SK-N-SH (cell line): Measurements from ENCODE around the gene CIB4. TPM values are rescaled to one million over a fixed set of nuclear protein-coding genes. Genes with fewer than 3 reads are reported as not detected.
"Not testable (repeated sequence)": the region's sequence is repeated elsewhere in the genome, so short reads cannot be mapped to it uniquely, and the experiment has no call there.

Experiments used
- CTCF ChIA-PET: fragments of 300-600, 350-600 bp; formaldehyde crosslinking; extraction: SDS; loops from one replicate; lab custom pipeline; 2021; lab: Yijun Ruan, JAX
- POLR2A ChIA-PET: fragments of 350-600 bp; sonication (Branson Sonifier 250); formaldehyde crosslinking; extraction: SDS; loops from one replicate; lab custom pipeline; 2020; ENCODE audit warnings: antibody characterized with exemption, inconsistent platforms; lab: Yijun Ruan, JAX
- DNase-seq: peaks from one replicate; pipeline ENCODE4 v3.0.0; 2012
- H2AFZ ChIP-seq: fragments of 200-600 bp; sonication (generic); 2 replicates; pipeline ENCODE4 v1.8.1; 2016; ENCODE audit warnings: antibody characterized with exemption, mild to moderate bottlenecking, low read depth
- H3F3A ChIP-seq: fragments of 200-600 bp; sonication (generic); replicated peaks from 2 replicates; pipeline ENCODE3; 2016; ENCODE audit warnings: antibody characterized with exemption, mild to moderate bottlenecking; ENCODE audit not compliant: insufficient read depth
- H3K27ac ChIP-seq, 2 experiments: fragments of 200-500 bp in 1 of 2; fragments of 200-600 bp in 1 of 2; sonication (Bioruptor generic) in 1 of 2; sonication (generic), shearing (Covaris generic) in 1 of 2; 2 replicates each; pipeline versions ENCODE4 v1.5.1 to v1.6.1; 2014 to 2016; ENCODE audit warnings: low read depth in 2 of 2, inconsistent platforms in 1 of 2, low read length in 1 of 2, mild to moderate bottlenecking in 1 of 2, mixed read lengths in 1 of 2
- H3K27me3 ChIP-seq: fragments of 200-600 bp; sonication (generic), shearing (Covaris generic); 2 replicates; pipeline ENCODE4 v1.6.1; 2016; ENCODE audit warnings: mixed run types; ENCODE audit not compliant: insufficient read depth
- H3K36me3 ChIP-seq, 2 experiments: fragments of 200-500 bp in 1 of 2; fragments of 200-600 bp in 1 of 2; sonication (Bioruptor generic) in 1 of 2; sonication (generic) in 1 of 2; replicated peaks in 1 of 2; 2 replicates each; pipeline versions ENCODE3 to v1.5.1; 2014 to 2016; ENCODE audit warnings: low read length in 1 of 2, mild to moderate bottlenecking in 1 of 2; ENCODE audit not compliant: insufficient read depth in 2 of 2, control insufficient read depth in 1 of 2
- H3K4me1 ChIP-seq, 2 experiments: fragments of 200-500 bp in 1 of 2; fragments of 200-600 bp in 1 of 2; sonication (Bioruptor generic) in 1 of 2; sonication (generic), shearing (Covaris generic) in 1 of 2; 2 replicates each; pipeline versions ENCODE4 v1.5.1 to v1.6.1; 2014 to 2016; ENCODE audit warnings: low read depth in 1 of 2, low read length in 1 of 2, mixed run types in 1 of 2; ENCODE audit not compliant: insufficient read depth in 2 of 2, control insufficient read depth in 1 of 2
- H3K4me2 ChIP-seq: fragments of 200-600 bp; sonication (generic), shearing (Covaris generic); 2 replicates; pipeline ENCODE4 v1.6.1; 2017; ENCODE audit warnings: mixed run types
- H3K4me3 ChIP-seq, 2 experiments: fragments of 200-500 bp in 1 of 2; fragments of 200-600 bp in 1 of 2; sonication (Bioruptor generic) in 1 of 2; sonication (generic), shearing (Covaris generic) in 1 of 2; 2 replicates each; pipeline versions ENCODE4 v1.5.1 to v1.8.1; 2014 to 2016; ENCODE audit warnings: low read depth in 2 of 2, inconsistent platforms in 1 of 2, low read length in 1 of 2, mild to moderate bottlenecking in 1 of 2, mixed read lengths in 1 of 2, moderate library complexity in 1 of 2
- H3K79me2 ChIP-seq: fragments of 200-600 bp; sonication (generic); 2 replicates; pipeline ENCODE4 v1.8.1; 2017; ENCODE audit warnings: mild to moderate bottlenecking; ENCODE audit not compliant: insufficient read depth
- H3K9ac ChIP-seq: fragments of 200-600 bp; sonication (generic); 2 replicates; pipeline ENCODE4 v1.6.1; 2017; ENCODE audit warnings: mixed run types
- H3K9me2 ChIP-seq: fragments of 200-600 bp; sonication (generic); 2 replicates; pipeline ENCODE4 v1.6.1; 2017; ENCODE audit warnings: mixed run types
- H3K9me3 ChIP-seq: fragments of 200-600 bp; sonication (generic); 2 replicates; pipeline ENCODE4 v1.6.1; 2017; ENCODE audit warnings: mixed run types, mild to moderate bottlenecking, moderate library complexity
- H4K20me1 ChIP-seq: fragments of 200-600 bp; sonication (generic); 2 replicates; pipeline ENCODE4 v1.6.1; 2017; ENCODE audit warnings: mild to moderate bottlenecking, mixed run types; ENCODE audit not compliant: insufficient read depth
- CHD2 ChIP-seq: fragments of 150-350 bp; IDR thresholded peaks from 2 replicates; pipeline ENCODE4 v1.6.1; 2018; ENCODE audit warnings: low read length; ENCODE audit not compliant: partially characterized antibody
- FOSL2 ChIP-seq: IDR thresholded peaks from 2 replicates; pipeline ENCODE4 v1.4.0; 2012; ENCODE audit warnings: low read depth, mild to moderate bottlenecking, moderate library complexity, borderline replicate concordance
- FOXJ3 ChIP-seq: sonication (generic); formaldehyde crosslinking; IDR thresholded peaks from 2 replicates; pipeline ENCODE4 v1.5.1; 2020; ENCODE audit warnings: mild to moderate bottlenecking, missing genetic modification reagents
- FOXM1 ChIP-seq: IDR thresholded peaks from 2 replicates; pipeline ENCODE4 v1.4.0; 2012; ENCODE audit warnings: low read depth, mild to moderate bottlenecking
- GABPA ChIP-seq: IDR thresholded peaks from 2 replicates; pipeline ENCODE4 v1.4.0; 2012; ENCODE audit warnings: low read depth, mild to moderate bottlenecking
- MEF2A ChIP-seq: IDR thresholded peaks from 2 replicates; pipeline ENCODE4 v1.4.0; 2012; ENCODE audit warnings: low read depth, borderline replicate concordance
- NRF1 ChIP-seq: IDR thresholded peaks from 2 replicates; pipeline ENCODE4 v1.6.1; 2012; ENCODE audit warnings: low read depth, mild to moderate bottlenecking, low read length
- POLR2AphosphoS5 ChIP-seq: IDR thresholded peaks from 2 replicates; pipeline ENCODE4 v1.6.1; 2012; ENCODE audit warnings: low read depth, low read length
- RAD21 ChIP-seq: IDR thresholded peaks from 2 replicates; pipeline ENCODE4 v1.6.1; 2012; ENCODE audit warnings: mild to moderate bottlenecking, low read length
- REST ChIP-seq: IDR thresholded peaks from 2 replicates; pipeline ENCODE4 v1.6.1; 2012; ENCODE audit warnings: mild to moderate bottlenecking, low read depth, low read length, moderate library complexity
- RXRA ChIP-seq: IDR thresholded peaks from 2 replicates; pipeline ENCODE4 v1.4.0; 2012; ENCODE audit warnings: low read depth, mild to moderate bottlenecking, borderline replicate concordance
- SMC3 ChIP-seq: IDR thresholded peaks from 2 replicates; pipeline ENCODE4 v1.6.1; 2012; ENCODE audit warnings: low read depth, low read length, improper control_type of control experiment
- TAF1 ChIP-seq: IDR thresholded peaks from 2 replicates; pipeline ENCODE4 v1.6.1; 2012; ENCODE audit warnings: low read depth, mild to moderate bottlenecking, low read length, moderate library complexity, borderline replicate concordance
- TCF12 ChIP-seq: IDR thresholded peaks from 2 replicates; pipeline ENCODE4 v1.4.0; 2012
- TEAD4 ChIP-seq: IDR thresholded peaks from 2 replicates; pipeline ENCODE4 v1.4.0; 2012; ENCODE audit warnings: mild to moderate bottlenecking, borderline replicate concordance; ENCODE audit not compliant: insufficient read depth
- USF1 ChIP-seq: IDR thresholded peaks from 2 replicates; pipeline ENCODE4 v1.4.0; 2012; ENCODE audit warnings: low read depth, borderline replicate concordance
- USF2 ChIP-seq: fragments of 150-350 bp; IDR thresholded peaks from 2 replicates; pipeline ENCODE4 v1.6.1; 2017; ENCODE audit warnings: antibody characterized with exemption, low read length, low read depth, borderline replicate concordance
- YY1 ChIP-seq: IDR thresholded peaks from 2 replicates; pipeline ENCODE4 v1.4.0; 2012; ENCODE audit warnings: low read depth, mild to moderate bottlenecking
- ZBTB33 ChIP-seq: IDR thresholded peaks from 2 replicates; pipeline ENCODE4 v1.4.0; 2012; ENCODE audit warnings: low read depth, borderline replicate concordance
- WGBS: methylation state at CpG from one replicate; pipeline ENCODE4 v1.1.6; 2017; ENCODE audit warnings: low lambda C conversion rate; 5-methylcytosine and 5-hydroxymethylcytosine counted together
- polyA plus RNA-seq, 3 experiments: library from polyadenylated mRNA; depleted of rRNA; stranded (reverse); fragments of >200 nt; gene quantifications; 2 replicates each; pipeline ENCODE4 v1.2.3, GENCODE V29; 2012

Gene CIB4
- polyA plus RNA-seq, 1 of the 3 experiments (the other 2 are of a cell fraction): not detected

GRCh38 chr2:26567534-26567933 is 73.6 kb downstream of the CIB4 start (continued):
- no peak for TF ChIP-seq USF1

GRCh38 chr2:26566731-26567130 is 74.4 kb downstream of the CIB4 start:
- not testable (repeated sequence) for H3K27ac ChIP-seq, H3K4me1 ChIP-seq, H3K9ac ChIP-seq, H3K4me3 ChIP-seq, H3K9me3 ChIP-seq, H3K79me2 ChIP-seq, H4K20me1 ChIP-seq, H3K4me2 ChIP-seq, DNase-seq, H3K36me3 ChIP-seq, H3F3A ChIP-seq, H3K9me2 ChIP-seq, H2AFZ ChIP-seq
- 50% methylated on average over 1 of the region's 1 CpG for WGBS
- POLR2A ChIA-PET: interaction anchor here (0.6 kb wide), 1 partner anchor 289 kb away, joined by 4 read pairs; no protein-coding TSS in a partner anchor
- peaks cover 88% of the 10 kb centered on the region for H3K27me3 ChIP-seq
- CTCF ChIA-PET: interaction anchor here (1.1 to 11.1 kb wide), 4 partner anchors 10 to 172 kb away, joined by 3 to 153 read pairs (median 5); no protein-coding TSS in a partner anchor

- CTCF ChIA-PET: interaction anchor here (0.7 to 11.1 kb wide), 5 partner anchors 10 to 180 kb away, joined by 3 to 153 read pairs (median 6); no protein-coding TSS in a partner anchor
- H2AFZ ChIP-seq: no peak overlapping the region
- no peaks in the 10 kb centered on the region for H3K9me3 ChIP-seq
- peaks cover 0 to 9% of the 10 kb centered on the region in 2 experiments; a peak in 1 of 4 replicates for H3K4me1 ChIP-seq
- no peak for TF ChIP-seq CHD2
- no peak for TF ChIP-seq REST
- TF ChIP-seq TEAD4: no peak
- no peak for TF ChIP-seq RXRA
- no peak for TF ChIP-seq TAF1
- TF ChIP-seq YY1: no peak
- no peak for TF ChIP-seq GABPA
- TF ChIP-seq FOSL2: no peak
- TF ChIP-seq NRF1: no peak
- TF ChIP-seq POLR2AphosphoS5: no peak
- no peak for TF ChIP-seq FOXM1
- no peak for TF ChIP-seq RAD21
- TF ChIP-seq USF2: no peak
- no peak for TF ChIP-seq MEF2A
- TF ChIP-seq TCF12: no peak
- TF ChIP-seq SMC3: no peak
- no peak for TF ChIP-seq ZBTB33
- TF ChIP-seq FOXJ3 (CRISPR knock-in tag): no peak
- no peaks in the 10 kb centered on the region for H3K9me2 ChIP-seq
- no peaks in the 10 kb centered on the region for H3K79me2 ChIP-seq
- 80% methylated on average over 5 of the region's 6 CpGs for WGBS
- no peak overlapping the region for H3K4me3 ChIP-seq
- H3K27me3 ChIP-seq: peaks cover 89% of the 10 kb centered on the region
- no peaks in the 10 kb centered on the region for H3K36me3 ChIP-seq
- H3K27ac ChIP-seq: no peak overlapping the region
- no peak overlapping the region for H3K9ac ChIP-seq
- no peaks in the 10 kb centered on the region for H3F3A ChIP-seq
- no peak for DNase-seq
- no peak overlapping the region for H3K4me2 ChIP-seq
- POLR2A ChIA-PET: no interaction called here
- no peaks in the 10 kb centered on the region for H4K20me1 ChIP-seq
These were observed 75.1 kb downstream of the CIB4 start for GRCh38 chr2:26566081-26566375.
